KMS-11 (cell line): Measurements from ENCODE around the gene VWA3B.

Experiments
- H2AFZ ChIP-seq: fragments of 200-600 bp; sonication (generic); 2 replicates; pipeline ENCODE4 v1.6.1; 2016; ENCODE audit warnings: antibody characterized with exemption, mixed run types, low read depth
- H3K27ac ChIP-seq: fragments of 200-600 bp; sonication (generic); 2 replicates; pipeline ENCODE4 v1.6.1; 2016; ENCODE audit warnings: mild to moderate bottlenecking, mixed run types
- H3K27me3 ChIP-seq: fragments of 200-600 bp; sonication (generic); 2 replicates; pipeline ENCODE4 v1.6.1; 2017; ENCODE audit warnings: mild to moderate bottlenecking, low read depth, mixed run types, moderate library complexity; ENCODE audit not compliant: insufficient read depth
- H3K36me3 ChIP-seq: fragments of 200-600 bp; sonication (generic); 2 replicates; pipeline ENCODE4 v1.6.1; 2017; ENCODE audit warnings: mild to moderate bottlenecking, mixed run types; ENCODE audit not compliant: insufficient read depth
- H3K4me1 ChIP-seq: fragments of 200-600 bp; sonication (generic); 2 replicates; pipeline ENCODE4 v1.6.1; 2016; ENCODE audit warnings: mild to moderate bottlenecking, low read depth, mixed run types; ENCODE audit not compliant: poor library complexity, severe bottlenecking
- H3K4me2 ChIP-seq: fragments of 200-600 bp; sonication (generic); 2 replicates; pipeline ENCODE4 v1.7.0; 2016; ENCODE audit warnings: mild to moderate bottlenecking, mixed run types
- H3K4me3 ChIP-seq: fragments of 200-600 bp; sonication (generic); IDR thresholded peaks from 2 replicates; pipeline ENCODE4 v1.6.1; 2017; ENCODE audit warnings: low read depth, low read length, mixed read lengths; ENCODE audit not compliant: insufficient read depth
- H3K79me2 ChIP-seq: fragments of 200-600 bp; sonication (generic); 2 replicates; pipeline ENCODE4 v1.6.1; 2016; ENCODE audit warnings: low read depth, mixed run types; ENCODE audit not compliant: insufficient read depth
- H3K9ac ChIP-seq: fragments of 200-600 bp; sonication (generic); 2 replicates; pipeline ENCODE4 v1.6.1; 2016; ENCODE audit warnings: mild to moderate bottlenecking, mixed run types
- H4K20me1 ChIP-seq: fragments of 200-600 bp; sonication (generic); 2 replicates; pipeline ENCODE4 v1.6.1; 2016; ENCODE audit warnings: mild to moderate bottlenecking, mixed run types; ENCODE audit not compliant: insufficient read depth
- TF ChIP-seq, protein P1 (sequence below): fragments of 200-600 bp; sonication (generic); conservative IDR thresholded peaks from 2 replicates; pipeline ENCODE4 v1.6.1; 2017; ENCODE audit warnings: low read depth, mild to moderate bottlenecking, antibody characterized with exemption, low read length, moderate library complexity, mixed read lengths

VWA3B gene

DNA sequence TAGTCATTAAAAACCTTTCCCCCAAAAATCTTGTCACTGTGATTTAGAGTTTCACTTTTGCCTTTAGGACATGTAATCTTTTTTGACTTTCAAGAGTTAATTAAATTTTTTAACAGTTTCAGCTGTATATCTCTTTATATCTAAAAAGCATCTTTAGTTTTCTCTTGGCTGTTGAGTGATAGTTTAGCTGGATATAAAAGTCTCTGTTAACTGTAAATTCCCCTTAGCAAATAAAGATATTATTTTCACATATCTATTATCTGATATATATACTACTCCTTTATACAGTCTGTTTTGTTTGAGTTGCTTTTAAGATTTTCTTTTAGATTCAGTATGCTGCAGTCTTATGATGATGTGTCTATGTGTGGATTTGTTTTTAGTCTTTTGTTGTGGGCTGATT, 160.4 kb downstream of the VWA3B start:
- H3K27me3 ChIP-seq: no peaks in the 10 kb centered on the region
- TF ChIP-seq, protein P1, sequence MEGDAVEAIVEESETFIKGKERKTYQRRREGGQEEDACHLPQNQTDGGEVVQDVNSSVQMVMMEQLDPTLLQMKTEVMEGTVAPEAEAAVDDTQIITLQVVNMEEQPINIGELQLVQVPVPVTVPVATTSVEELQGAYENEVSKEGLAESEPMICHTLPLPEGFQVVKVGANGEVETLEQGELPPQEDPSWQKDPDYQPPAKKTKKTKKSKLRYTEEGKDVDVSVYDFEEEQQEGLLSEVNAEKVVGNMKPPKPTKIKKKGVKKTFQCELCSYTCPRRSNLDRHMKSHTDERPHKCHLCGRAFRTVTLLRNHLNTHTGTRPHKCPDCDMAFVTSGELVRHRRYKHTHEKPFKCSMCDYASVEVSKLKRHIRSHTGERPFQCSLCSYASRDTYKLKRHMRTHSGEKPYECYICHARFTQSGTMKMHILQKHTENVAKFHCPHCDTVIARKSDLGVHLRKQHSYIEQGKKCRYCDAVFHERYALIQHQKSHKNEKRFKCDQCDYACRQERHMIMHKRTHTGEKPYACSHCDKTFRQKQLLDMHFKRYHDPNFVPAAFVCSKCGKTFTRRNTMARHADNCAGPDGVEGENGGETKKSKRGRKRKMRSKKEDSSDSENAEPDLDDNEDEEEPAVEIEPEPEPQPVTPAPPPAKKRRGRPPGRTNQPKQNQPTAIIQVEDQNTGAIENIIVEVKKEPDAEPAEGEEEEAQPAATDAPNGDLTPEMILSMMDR: no peak

DNA sequence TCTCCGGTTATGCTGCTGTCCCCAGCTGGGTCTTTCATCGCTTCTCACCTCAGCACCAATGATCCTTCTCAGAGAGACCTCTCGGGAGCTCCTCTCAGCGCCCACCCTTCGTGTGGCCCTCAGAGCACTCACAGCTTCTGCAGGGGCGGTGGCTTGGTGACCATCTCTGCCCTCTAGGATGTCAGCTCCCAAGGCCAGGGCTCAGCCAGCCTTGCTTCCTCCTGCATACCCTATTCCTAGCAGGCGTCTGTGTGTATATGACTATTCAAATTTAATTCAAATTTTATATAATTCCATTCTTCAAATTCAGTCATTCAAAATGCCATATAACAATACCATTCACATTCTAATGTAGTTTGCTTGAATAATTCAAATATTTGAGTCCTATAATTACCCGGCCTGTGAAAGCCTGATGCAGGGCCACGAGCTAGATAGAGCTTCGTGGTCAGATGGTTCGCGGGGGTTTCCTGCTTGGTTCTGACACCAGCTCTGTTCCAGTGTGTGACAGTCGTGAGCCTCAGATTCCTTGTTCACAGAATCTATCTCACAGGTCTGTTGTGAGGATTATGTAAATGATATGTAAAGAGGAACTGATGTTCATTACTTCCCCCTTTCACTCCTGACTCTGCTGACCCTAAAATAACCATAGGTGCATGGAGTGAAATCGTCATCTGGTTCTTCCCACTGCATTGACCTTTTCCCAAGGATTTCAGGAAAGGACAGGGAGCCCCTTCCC, 165.2 kb downstream of the VWA3B start:
- no peak overlapping the region for H3K9ac ChIP-seq
- no peaks in the 10 kb centered on the region for H3K36me3 ChIP-seq
- H2AFZ ChIP-seq: no peak overlapping the region
- H3K79me2 ChIP-seq: no peaks in the 10 kb centered on the region
- no peaks in the 10 kb centered on the region for H3K27me3 ChIP-seq
- H3K4me3 ChIP-seq: no peak overlapping the region
- H4K20me1 ChIP-seq: no peaks in the 10 kb centered on the region
- TF ChIP-seq, protein P1: no peak
- no peak overlapping the region for H3K4me2 ChIP-seq
- H3K27ac ChIP-seq: no peak overlapping the region
- H3K4me1 ChIP-seq: no peaks in the 10 kb centered on the region

More for the DNA sequence above, 160.4 kb downstream of the VWA3B start:
- Histone ChIP-seq H3K4me2 (no peak overlapping the region), H3K9ac (no peak overlapping the region), H3K79me2 (no peaks in the 10 kb centered on the region), H3K36me3 (no peaks in the 10 kb centered on the region), H3K27ac (no peak overlapping the region), H2AFZ (no peak overlapping the region), H3K4me1 (peaks cover 9% of the 10 kb centered on the region), H4K20me1 (no peaks in the 10 kb centered on the region), H3K4me3 (no peak overlapping the region)

DNA sequence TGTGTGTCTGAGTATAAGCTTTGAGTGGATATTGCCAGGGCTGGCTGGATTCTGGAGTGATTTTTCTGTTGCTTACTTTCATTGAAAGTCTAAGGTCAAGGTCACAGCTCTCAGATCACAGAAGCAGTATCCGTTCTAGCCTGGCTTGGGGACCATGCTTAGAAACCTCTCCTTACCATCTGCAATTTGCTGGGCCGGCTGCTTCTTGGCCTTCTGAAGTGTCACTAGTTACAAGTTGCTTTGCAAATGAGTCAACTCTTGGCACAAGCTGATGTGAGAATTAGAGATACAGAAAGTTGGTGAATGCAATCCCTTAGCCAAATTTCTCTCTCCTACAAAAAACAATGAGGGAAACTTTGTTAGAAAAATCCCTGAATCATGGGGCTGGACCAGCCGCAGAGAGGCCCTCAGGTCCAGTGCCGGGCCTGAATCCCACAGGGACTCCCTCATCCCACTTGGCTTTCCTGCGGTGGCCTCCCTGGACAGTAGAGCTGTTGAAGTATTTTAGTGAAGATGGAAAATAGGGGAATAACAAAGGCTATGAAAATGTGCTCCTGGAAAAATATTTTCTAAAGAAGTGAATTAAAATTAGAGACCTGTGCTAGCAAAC, 166.6 kb downstream of the VWA3B start:
- H3K27me3 ChIP-seq: no peaks in the 10 kb centered on the region
- TF ChIP-seq, protein P1: no peak
- H3K4me3 ChIP-seq: no peak overlapping the region
- H3K27ac ChIP-seq: no peak overlapping the region
- H3K36me3 ChIP-seq: no peaks in the 10 kb centered on the region
- H4K20me1 ChIP-seq: no peaks in the 10 kb centered on the region
- H3K9ac ChIP-seq: no peak overlapping the region
- no peak overlapping the region for H3K4me2 ChIP-seq
- H2AFZ ChIP-seq: no peak overlapping the region
- H3K79me2 ChIP-seq: no peaks in the 10 kb centered on the region
- H3K4me1 ChIP-seq: no peaks in the 10 kb centered on the region

DNA sequence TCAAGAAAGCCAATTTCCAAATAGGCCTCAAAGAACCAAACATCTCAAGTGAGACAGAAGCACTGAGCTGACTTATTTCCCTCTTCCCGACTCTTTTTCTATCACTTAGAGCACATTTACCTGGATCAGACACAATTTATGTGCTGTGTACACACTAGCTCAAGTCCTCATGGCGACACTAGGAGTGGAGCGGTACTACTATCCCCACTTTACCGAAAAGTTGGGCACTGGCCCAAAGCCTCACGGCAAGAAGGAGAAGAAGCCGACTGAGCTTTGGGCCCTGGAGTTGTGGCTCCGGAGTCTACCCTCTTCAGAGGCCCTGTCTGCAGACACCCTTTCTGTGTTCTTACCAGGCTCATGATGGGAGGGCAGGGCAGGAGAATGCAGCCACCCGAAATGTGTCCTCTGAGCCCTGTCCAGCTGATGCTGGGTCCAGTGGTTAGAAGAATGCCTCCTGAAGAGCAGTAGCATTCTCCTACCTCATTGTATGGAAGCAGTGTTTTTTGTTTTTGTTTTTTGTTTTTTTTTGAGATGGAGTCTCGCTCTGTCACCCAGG, 167.6 kb downstream of the VWA3B start:
- Histone ChIP-seq H3K4me2 (no peak overlapping the region), H3K9ac (no peak overlapping the region), H3K27me3 (no peaks in the 10 kb centered on the region)

More for the DNA sequence above, 167.6 kb downstream of the VWA3B start:
- no peak overlapping the region for H3K4me3 ChIP-seq
- H3K36me3 ChIP-seq: no peaks in the 10 kb centered on the region
- no peak overlapping the region for H2AFZ ChIP-seq
- H3K79me2 ChIP-seq: no peaks in the 10 kb centered on the region
- H3K4me1 ChIP-seq: no peaks in the 10 kb centered on the region
- no peak overlapping the region for H3K27ac ChIP-seq
- no peaks in the 10 kb centered on the region for H4K20me1 ChIP-seq
- TF ChIP-seq, protein P1: no peak
